Upper lobe of left lung (tissue), 6 donors: Measurements from ENCODE around the gene GABRB2. TPM values are rescaled to one million over a fixed set of nuclear protein-coding genes. Genes with fewer than 3 reads are reported as not detected.

Source experiments
- ATAC-seq, 2 donors: fragments of 200-7000 bp; cut with Tn5 transposase; one replicate each; pipeline ENCODE4 v1.9.1; 2022; ENCODE audit warnings: mild to moderate bottlenecking in 2 of 2, moderate library complexity in 2 of 2; ENCODE audit not compliant: low FRiP score in 2 of 2
- DNase-seq, 2 donors: peaks; one replicate each; pipeline ENCODE4 v3.0.0-alpha.2; 2019 to 2020
- H3K27ac ChIP-seq, 4 donors: fragments of 200-600 bp; sonication (generic); one replicate each; pipeline ENCODE4 v1.5.1; 2016 to 2019
- H3K27me3 ChIP-seq, 4 donors: fragments of 200-600 bp; sonication (generic); one replicate each; pipeline ENCODE4 v1.5.1; 2017 to 2019
- H3K36me3 ChIP-seq, 4 donors: fragments of 200-600 bp; sonication (generic); one replicate each; pipeline ENCODE4 v1.5.1; 2016 to 2019
- H3K4me1 ChIP-seq, 4 donors: fragments of 200-600 bp; sonication (generic); one replicate each; pipeline ENCODE4 v1.5.1; 2018 to 2019
- H3K4me3 ChIP-seq, 4 donors: fragments of 200-600 bp; sonication (generic); one replicate each; pipeline ENCODE4 v1.5.1; 2017 to 2019; ENCODE audit warnings: mild to moderate bottlenecking in 2 of 4, moderate library complexity in 1 of 4
- H3K9me3 ChIP-seq, 4 donors: fragments of 200-600 bp; sonication (generic); one replicate each; pipeline ENCODE4 v1.5.1; 2018 to 2019
- CTCF ChIP-seq, 6 experiments: fragments of 450-650 bp in 4 of 6; fragments of 200-600 bp in 2 of 6; sonication (generic) in 2 of 6; IDR thresholded peaks; one replicate each; pipeline ENCODE4 v1.5.1; 2016 to 2019; ENCODE audit warnings: antibody characterized with exemption in 6 of 6
- EP300 ChIP-seq, 4 donors: sonication (generic); formaldehyde crosslinking; IDR thresholded peaks; one replicate each; pipeline ENCODE4 v1.5.1; 2017; ENCODE audit warnings: antibody characterized with exemption in 4 of 4, control low read depth in 2 of 4
- POLR2A ChIP-seq, 4 donors: fragments of 450-650 bp; IDR thresholded peaks; one replicate each; pipeline ENCODE4 v1.5.1; 2016 to 2017; ENCODE audit warnings: antibody characterized with exemption in 4 of 4, mild to moderate bottlenecking in 2 of 4
- POLR2AphosphoS5 ChIP-seq, 2 donors: sonication (generic); formaldehyde crosslinking; IDR thresholded peaks; one replicate each; pipeline ENCODE4 v1.5.1; 2017; ENCODE audit warnings: antibody characterized with exemption in 2 of 2
- WGBS, 2 donors: methylation state at CpG; one replicate each; pipeline ENCODE4 v1.1.5; 2017 to 2018; 5-methylcytosine and 5-hydroxymethylcytosine counted together
- total RNA-seq, 6 donors: library from RNA; depleted of rRNA in 4 of 6; stranded (reverse); fragments of >200 nt in 4 of 6; gene quantifications; one replicate each; pipeline versions ENCODE4 v1.1.0 to v1.2.1, GENCODE V29; 2016 to 2021
- donor health status: DM: no; HTN: no; CAD: no; lungs with moderate emphysema.
- donor health status: DM: no; HTN: yes; CAD: no; lungs with severe emphysema.

GABRB2 gene
- total RNA-seq, 6 donors from 2014 or later = 0.39 to 1.5 (median 0.63) TPM; not detected in 1

GRCh38 chr5:161566081-161566480, 19.6 kb upstream of the GABRB2 start:
- TF ChIP-seq POLR2A (IDR thresholded peaks at IDR 0.05) (no peak), POLR2AphosphoS5 (IDR thresholded peaks at IDR 0.05) (no peak), EP300 (IDR thresholded peaks at IDR 0.05) (no peak), CTCF (IDR thresholded peaks at IDR 0.05) (no peak)
- ATAC-seq (no peak), DNase-seq (no peak)
- 65 to 82% methylated on average over 2 of the region's 2 CpGs for WGBS, 2 donors
- Histone ChIP-seq H3K9me3 (no peaks in the 10 kb centered on the region), H3K27ac (no peak overlapping the region), H3K27me3 (no peaks in the 10 kb centered on the region), H3K4me3 (no peak overlapping the region), H3K36me3 (no peaks in the 10 kb centered on the region), H3K4me1 (no peaks in the 10 kb centered on the region)

GRCh38 chr5:161562446-161562845, 15.9 kb upstream of the GABRB2 start:
- 53 to 59% methylated on average over 2 of the region's 2 CpGs for WGBS, 2 donors
- DNase-seq (no peak), ATAC-seq (no peak)
- TF ChIP-seq POLR2A (IDR thresholded peaks at IDR 0.05) = no peak
- TF ChIP-seq POLR2AphosphoS5 (IDR thresholded peaks at IDR 0.05) = no peak
- TF ChIP-seq CTCF (IDR thresholded peaks at IDR 0.05) = no peak
- no peak for TF ChIP-seq EP300 (IDR thresholded peaks at IDR 0.05)
- no peaks in the 10 kb centered on the region for H3K36me3 ChIP-seq
- no peak overlapping the region for H3K4me3 ChIP-seq
- no peaks in the 10 kb centered on the region for H3K4me1 ChIP-seq
- no peaks in the 10 kb centered on the region for H3K27me3 ChIP-seq
- H3K9me3 ChIP-seq = no peaks in the 10 kb centered on the region
- no peak overlapping the region for H3K27ac ChIP-seq

- Histone ChIP-seq H3K27me3 (peaks cover 0 to 21% (median 8%) of the 10 kb centered on the region in 4 donors), H3K4me3 (peak overlapping the region in 2 of 4 donors; percentile 49 to 53)
Measured at GRCh38 chr5:161549106-161549505, 2.6 kb upstream of the GABRB2 start.

GRCh38 chr5:161548487-161549094, 2.1 kb upstream of the GABRB2 start:
- Histone ChIP-seq H3K4me1 (peaks cover 7 to 29% (median 19%) of the 10 kb centered on the region in 4 donors), H3K9me3 (no peaks in the 10 kb centered on the region), H3K27ac (no peak overlapping the region), H3K4me3 (peak overlapping the region in 2 of 4 donors; percentile 49 to 53), H3K36me3 (no peaks in the 10 kb centered on the region), H3K27me3 (peaks cover 0 to 21% (median 8%) of the 10 kb centered on the region in 4 donors)
- TF ChIP-seq POLR2AphosphoS5 (IDR thresholded peaks at IDR 0.05) = no peak
- TF ChIP-seq CTCF (IDR thresholded peaks at IDR 0.05) = no peak
- no peak for TF ChIP-seq POLR2A (IDR thresholded peaks at IDR 0.05)
- TF ChIP-seq EP300 (IDR thresholded peaks at IDR 0.05) = no peak
- WGBS, 2 donors = 0 to 3% methylated on average over 2 to 26 of the region's 32 CpGs
- DNase-seq (peak in 1 of 2 donors; percentile 79), ATAC-seq (peak; percentile 17 to 34)

More at GRCh38 chr5:161549106-161549505, 2.6 kb upstream of the GABRB2 start:
- H3K36me3 ChIP-seq = no peaks in the 10 kb centered on the region
- TF ChIP-seq CTCF (IDR thresholded peaks at IDR 0.05) = no peak
- no peak for TF ChIP-seq EP300 (IDR thresholded peaks at IDR 0.05)
- no peak for TF ChIP-seq POLR2AphosphoS5 (IDR thresholded peaks at IDR 0.05)
- no peak for TF ChIP-seq POLR2A (IDR thresholded peaks at IDR 0.05)
- H3K4me1 ChIP-seq = peaks cover 7 to 29% (median 19%) of the 10 kb centered on the region in 4 donors
- ATAC-seq = peak in 1 of 2 donors; percentile 42
- 4 to 8% methylated on average over 14 to 15 of the region's 15 CpGs for WGBS, 2 donors
- no peak for DNase-seq
- no peak overlapping the region for H3K27ac ChIP-seq
- H3K9me3 ChIP-seq = no peaks in the 10 kb centered on the region
